HG03280 (cell line): ENCODE results near the gene NEURL1B.

Experiments
- ATAC-seq: cut with Tn5 transposase; IDR thresholded peaks from one replicate; pipeline ENCODE4 v1.9.1; 2021; ENCODE audit warnings: mild to moderate bottlenecking, moderate library complexity; ENCODE audit not compliant: unreplicated experiment

Gene NEURL1B

GRCh38 chr5:172713809-172714490 lies 72.9 kb downstream of the NEURL1B start:
- no peak for ATAC-seq

DNA sequence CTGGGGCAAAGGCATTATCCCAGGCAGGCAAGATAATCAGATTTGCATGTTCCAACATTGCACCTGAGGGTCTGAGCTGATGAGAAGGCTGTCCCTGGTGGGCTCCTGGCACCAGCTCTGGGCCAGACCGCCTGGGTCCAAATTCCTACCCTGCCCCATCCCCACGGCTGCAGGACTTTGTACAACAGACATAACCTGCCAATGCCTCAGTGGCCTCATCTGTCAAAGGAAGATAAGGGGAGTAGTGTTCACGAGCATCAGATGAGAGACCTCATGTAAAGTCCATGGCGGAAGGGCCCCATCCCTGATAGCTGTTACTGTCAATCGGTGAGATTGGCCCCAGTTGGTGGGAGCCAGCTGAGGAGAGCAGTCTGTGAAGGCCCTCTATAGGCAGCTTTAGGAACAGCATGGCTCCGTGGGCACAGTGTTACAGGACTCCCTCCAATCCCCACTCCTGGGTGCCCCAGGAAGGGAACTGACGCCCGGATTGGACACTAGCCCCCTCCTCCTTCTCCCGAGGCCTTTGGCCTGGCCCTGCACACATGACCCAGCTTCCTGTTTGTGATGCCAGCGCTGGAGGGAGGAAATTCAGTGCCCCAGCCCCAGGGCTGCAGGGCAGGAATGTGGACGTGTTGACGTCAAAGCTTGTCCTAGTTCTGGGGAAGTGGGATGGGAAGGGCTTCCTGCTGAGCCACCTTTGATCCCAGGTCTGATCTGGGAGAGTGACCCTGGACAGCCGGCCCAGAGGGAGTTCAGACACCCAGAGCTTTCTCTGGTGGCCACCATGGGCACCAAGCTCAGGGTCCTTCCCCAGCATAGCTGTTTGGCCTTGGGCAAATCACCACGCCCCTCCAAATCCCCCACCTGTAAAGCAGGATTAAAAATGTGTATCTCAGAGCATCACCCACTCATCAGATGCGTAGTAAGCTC lies 73.7 kb downstream of the NEURL1B start:
- ATAC-seq = no peak

DNA sequence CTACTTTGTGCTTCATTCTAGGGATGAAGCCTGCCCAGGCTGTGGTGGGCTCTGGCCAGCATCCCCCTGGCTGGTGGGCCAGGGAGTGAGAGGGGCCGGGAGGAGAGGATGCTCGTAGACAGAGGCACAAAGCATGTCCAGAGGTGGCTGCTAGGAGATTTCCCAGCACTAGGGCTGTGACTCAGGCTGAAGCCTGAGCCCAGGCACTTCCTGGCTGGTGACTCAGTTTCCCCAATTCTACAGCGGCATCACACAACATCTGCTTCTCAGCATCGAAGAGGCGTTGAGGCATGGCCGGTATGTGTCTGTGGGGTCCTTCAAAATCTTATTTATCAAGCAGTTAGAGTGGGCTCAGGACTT lies 74.3 kb downstream of the NEURL1B start:
- ATAC-seq = no peak

DNA sequence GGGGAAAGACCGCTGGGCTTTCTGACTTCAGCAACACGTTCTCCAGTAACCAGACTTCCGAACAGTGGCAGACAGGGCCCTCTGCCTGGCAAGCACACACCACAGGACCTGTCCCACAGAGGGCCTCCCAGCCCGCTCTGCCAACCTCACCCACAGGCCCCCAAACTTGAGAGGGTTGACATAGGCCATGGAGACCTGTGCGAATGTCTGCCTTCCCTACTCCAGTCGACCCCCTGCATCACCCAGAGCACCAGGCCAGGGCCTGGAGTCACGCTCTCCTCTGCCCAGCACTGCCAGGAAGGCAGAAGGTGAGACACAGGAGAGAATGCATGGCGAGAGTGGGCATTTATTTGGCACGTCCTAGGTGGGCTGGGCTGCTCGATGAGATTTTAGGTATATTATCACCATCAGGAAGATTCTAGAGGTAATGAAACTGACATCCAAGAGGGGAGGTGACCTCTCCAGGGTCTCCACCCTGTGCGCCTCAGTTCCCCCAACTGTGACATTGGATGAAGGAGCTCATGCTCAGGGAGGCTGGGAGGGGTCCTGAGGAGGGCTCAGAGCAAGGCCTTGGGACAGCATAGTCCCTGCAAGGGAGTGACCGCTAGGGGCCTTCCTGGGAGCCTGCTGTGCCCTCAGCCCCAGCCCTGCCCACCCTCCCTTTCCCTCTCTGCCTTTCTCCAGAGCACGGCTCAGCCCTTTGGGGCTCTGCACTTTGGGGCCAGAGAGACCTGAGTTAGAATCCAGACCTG lies 75.0 kb downstream of the NEURL1B start:
- no peak for ATAC-seq

GRCh38 chr5:172716796-172717313 lies 75.8 kb downstream of the NEURL1B start:
- no peak for ATAC-seq

- ATAC-seq = no peak
Measured at GRCh38 chr5:172717481-172718195, 76.6 kb downstream of the NEURL1B start.

DNA sequence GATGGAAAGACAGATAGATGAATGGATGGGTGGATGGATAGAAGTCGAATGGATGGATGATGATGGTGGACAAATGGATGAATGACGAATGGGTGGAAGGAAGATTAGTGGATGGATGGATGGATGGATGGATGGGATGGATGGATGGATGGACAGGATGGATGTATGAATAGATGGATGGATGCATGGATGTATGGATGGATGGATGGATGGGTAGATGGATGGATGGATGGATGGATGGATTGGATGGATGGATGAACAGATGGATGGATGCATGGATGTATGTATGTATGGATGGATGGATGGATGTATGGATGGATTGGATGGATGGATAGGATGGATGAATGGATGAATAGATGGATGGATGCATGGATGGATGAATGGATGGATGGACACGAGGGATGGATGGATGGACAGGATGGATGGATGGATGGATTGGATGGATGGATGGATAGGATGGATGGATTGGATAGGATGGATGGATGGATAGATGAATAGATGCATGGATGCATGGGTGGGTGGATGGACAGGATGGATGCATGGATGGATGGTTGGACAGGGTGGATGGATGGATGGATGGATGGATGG lies 77.6 kb downstream of the NEURL1B start:
- ATAC-seq = no peak

- no peak for ATAC-seq
Measured at GRCh38 chr5:172719211-172719610, 78.1 kb downstream of the NEURL1B start.

DNA sequence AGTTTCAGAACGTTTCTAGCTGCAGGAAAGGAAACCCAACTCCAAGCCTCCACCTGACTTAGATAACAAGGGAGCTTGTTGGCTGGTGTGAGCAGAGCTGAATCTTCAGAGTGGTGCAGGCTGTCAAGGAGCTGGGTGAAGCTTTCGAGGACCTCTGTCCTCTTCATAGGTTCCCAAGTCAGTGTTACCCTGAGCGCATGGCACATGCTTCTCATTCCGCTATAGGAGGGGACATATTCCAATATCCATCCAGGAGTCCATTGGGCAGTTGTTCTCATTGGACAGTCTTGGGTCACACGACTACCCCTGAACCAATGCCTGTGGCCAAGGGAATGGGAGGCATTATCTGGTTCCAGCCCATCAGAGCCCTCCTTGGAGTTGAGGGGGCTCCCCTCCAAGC lies 79.6 kb downstream of the NEURL1B start:
- no peak for ATAC-seq

- no peak for ATAC-seq
Measured at GRCh38 chr5:172721455-172722326, 80.6 kb downstream of the NEURL1B start.

- no peak for ATAC-seq
Measured at GRCh38 chr5:172722327-172722815, 81.3 kb downstream of the NEURL1B start.

- ATAC-seq = no peak
Measured at GRCh38 chr5:172723508-172723907, 82.4 kb downstream of the NEURL1B start.

DNA sequence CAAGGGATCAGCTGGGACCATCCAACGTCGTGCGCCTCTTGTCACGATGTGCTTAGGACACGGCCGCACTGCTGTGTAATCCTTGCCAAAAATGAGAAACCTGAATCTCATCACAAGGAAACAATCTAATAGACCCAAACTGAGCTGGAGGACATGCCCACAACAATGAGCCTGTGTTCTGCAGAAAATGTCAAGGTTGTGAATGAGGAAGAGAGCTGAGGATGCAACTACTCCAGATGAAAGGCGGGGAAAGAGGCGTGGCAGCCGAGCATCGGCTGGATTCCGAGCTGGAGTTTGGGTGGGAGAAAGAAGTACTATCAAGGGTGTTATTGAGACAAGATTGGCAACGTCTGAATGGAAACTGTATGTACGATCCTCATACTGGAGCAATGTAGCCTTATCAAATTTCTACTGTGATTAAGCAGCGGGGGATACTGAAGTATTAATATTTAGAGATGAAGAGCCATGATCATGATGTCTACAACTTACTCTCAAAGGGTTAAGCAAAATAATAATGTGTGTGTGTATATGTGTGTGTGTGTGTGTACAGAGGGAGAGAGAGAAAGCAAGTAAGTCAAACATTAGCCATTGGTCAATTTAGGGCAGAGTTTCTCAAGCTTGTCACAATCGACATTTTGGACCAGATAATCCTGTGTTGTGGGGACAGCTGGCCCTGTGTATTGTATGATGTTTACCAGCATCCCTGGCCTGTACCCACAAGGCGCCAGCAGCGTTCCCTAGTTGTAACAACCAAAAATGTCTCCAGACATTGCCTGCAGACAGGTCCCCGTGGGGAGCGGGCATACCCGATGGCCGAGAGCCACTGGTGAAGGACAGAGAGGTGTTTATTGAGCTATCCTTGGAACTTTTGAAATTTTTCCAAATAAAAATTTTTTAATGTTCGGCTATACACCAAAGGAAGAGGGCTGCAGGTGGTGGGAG lies 83.5 kb downstream of the NEURL1B start:
- ATAC-seq = no peak

GRCh38 chr5:172725273-172725672 lies 84.2 kb downstream of the NEURL1B start:
- ATAC-seq = no peak

GRCh38 chr5:172725785-172726184 lies 84.7 kb downstream of the NEURL1B start:
- ATAC-seq = no peak

GRCh38 chr5:172726966-172727365 lies 85.9 kb downstream of the NEURL1B start:
- ATAC-seq = no peak

DNA sequence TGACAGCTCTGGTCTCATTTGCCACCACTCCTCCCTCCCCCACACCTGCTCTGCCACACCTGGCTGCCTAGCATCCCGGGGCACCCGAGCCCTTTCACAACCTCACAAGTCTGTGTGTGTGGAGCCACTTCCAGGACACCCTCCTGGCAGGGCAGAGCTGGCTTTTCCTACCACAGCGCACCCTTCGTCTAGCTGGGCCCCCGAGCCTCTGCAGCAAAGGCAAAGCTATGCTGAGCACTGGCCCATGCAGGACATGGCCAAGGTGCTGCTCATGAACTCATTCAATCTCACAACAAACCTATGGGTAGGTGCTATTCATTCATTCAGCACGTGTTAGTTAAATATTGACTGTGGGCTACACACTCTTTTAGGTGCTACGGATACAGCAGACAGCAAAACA lies 86.5 kb downstream of the NEURL1B start:
- no peak for ATAC-seq
